Peyer's patch (tissue), 4 donors: ENCODE measurements around the gene RALGAPA1.

Source experiments
- CTCF ChIP-seq, 6 experiments: fragments of 450-650 bp in 4 of 6; fragments of 200-600 bp in 2 of 6; sonication (generic) in 1 of 6; IDR thresholded peaks; one replicate each; pipeline ENCODE4 v1.5.1; 2017 to 2019; ENCODE audit warnings: antibody characterized with exemption in 6 of 6, mild to moderate bottlenecking in 3 of 6, moderate library complexity in 1 of 6
- POLR2A ChIP-seq, 2 donors: fragments of 450-650 bp; IDR thresholded peaks; one replicate each; pipeline ENCODE4 v1.5.1; 2017; ENCODE audit warnings: antibody characterized with exemption in 2 of 2, mild to moderate bottlenecking in 2 of 2, moderate library complexity in 2 of 2

GRCh38 chr14:35696575-35696974 is 112.5 kb downstream of the RALGAPA1 start:
- no peak for TF ChIP-seq CTCF (IDR thresholded peaks at IDR 0.05)
- TF ChIP-seq POLR2A (IDR thresholded peaks at IDR 0.05) = no peak
